Stimulated activated effector memory CD8-positive, alpha-beta T cell treated with anti-CD3 and anti-CD28 coated beads, Interleukin-12 subunit alpha, Interleukin-12 subunit beta, amount 100 ng/mL, for 72 hours (primary cell): ENCODE data around the gene RFNG.

Source experiments
- ATAC-seq: fragments of 150-1000 bp; cut with Tn5 transposase; 2 replicates; pipeline ENCODE4 v1.10.0; 2021
- DNase-seq, 2 donors: peaks; one replicate each; pipeline ENCODE4 v3.0.0; 2021 to 2022; ENCODE audit warnings: low spot score in 2 of 2
- H3K27ac Mint-ChIP-seq: one replicate; pipeline ENCODE4 v1.8.0; 2022; ENCODE audit warnings: mild to moderate bottlenecking, mixed read lengths
- H3K36me3 Mint-ChIP-seq: one replicate; pipeline ENCODE4 v1.8.0; 2022; ENCODE audit warnings: mild to moderate bottlenecking, mixed read lengths
- H3K4me1 Mint-ChIP-seq: one replicate; pipeline ENCODE4 v1.8.0; 2022; ENCODE audit warnings: mixed read lengths
- H3K4me3 Mint-ChIP-seq: one replicate; pipeline ENCODE4 v1.8.0; 2022; ENCODE audit warnings: mild to moderate bottlenecking, mixed read lengths
- H3K9me3 Mint-ChIP-seq: one replicate; pipeline ENCODE4 v1.8.0; 2022; ENCODE audit warnings: mixed read lengths

RFNG gene

DNA sequence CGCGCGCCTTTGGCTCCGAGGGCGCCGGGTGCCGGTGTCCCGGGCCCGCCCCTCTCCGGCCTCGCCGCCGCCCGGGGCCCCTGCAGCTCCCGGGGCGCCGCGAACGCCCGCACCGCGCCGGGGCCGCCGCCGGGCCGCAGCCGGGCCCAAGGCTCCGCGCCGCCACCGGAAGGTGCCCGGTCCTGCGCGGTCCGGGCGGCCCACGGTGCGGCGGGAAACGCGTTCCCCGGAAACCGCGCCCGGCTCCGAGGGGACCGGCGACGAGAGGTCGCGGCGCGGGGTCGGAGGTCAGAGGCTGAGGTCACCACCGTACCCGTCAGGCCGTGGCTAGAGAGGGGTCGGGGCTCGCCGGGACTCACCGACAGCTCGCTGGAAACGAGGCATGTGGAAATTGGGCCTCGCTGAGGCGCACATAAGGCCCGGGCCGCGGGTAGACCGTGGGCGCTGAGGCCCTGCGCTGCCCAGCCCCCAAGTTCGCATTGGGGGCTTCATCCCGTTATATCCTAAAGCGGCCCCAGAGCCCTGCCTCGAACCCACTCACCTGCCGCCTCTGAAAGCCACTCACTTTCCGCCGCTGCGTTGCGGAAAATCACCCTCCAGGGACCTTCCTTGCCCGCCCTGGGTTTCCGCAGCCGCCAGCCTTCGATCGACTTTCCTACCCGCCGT, 14.2 kb upstream of the RFNG start, which contains the start of gene DUS1L:
Gene DUS1L (minus strand): TSS at position 167 of the 666 bp plus-strand sequence. CDS start 745 bp downstream, outside the sequence.
- Mint-ChIP-seq H3K9me3 (no peaks in the 10 kb centered on the region), H3K36me3 (peaks cover 11% of the 10 kb centered on the region), H3K4me1 (peaks cover 15% of the 10 kb centered on the region), H3K4me3 (peak within 1 kb of the TSS; percentile 76), H3K27ac (peak within 1 kb of the TSS; percentile 93)
- DNase-seq = peak; percentile 79 to 89
- peak; percentile 92 for ATAC-seq

DNA sequence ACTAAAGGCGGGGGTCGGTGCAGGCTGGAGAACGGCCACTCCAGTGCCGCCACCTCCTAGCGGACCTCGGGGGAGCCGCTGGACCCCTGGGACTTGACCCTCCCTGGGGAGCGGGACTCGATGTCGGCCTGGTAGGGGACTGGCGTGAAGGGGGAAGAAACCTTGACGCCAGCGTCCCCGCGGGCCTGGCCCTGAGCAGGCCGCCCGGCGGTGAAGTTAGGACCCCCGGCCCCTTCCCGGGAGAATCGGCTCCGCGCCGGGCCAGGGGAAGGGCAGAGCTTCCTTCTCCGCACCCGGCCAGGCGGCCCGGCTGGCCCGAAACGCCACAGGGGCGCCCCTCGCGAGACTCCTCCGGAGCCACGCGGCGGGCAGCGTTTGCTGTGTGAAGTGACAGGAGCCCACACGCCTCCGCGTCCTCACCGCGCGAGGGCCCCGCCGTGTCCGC, 13.6 kb upstream of the RFNG start:
- peak; percentile 72 for ATAC-seq
- Mint-ChIP-seq H3K36me3 (peaks cover 17% of the 10 kb centered on the region), H3K27ac (peak overlapping the region; percentile 93), H3K4me3 (peak overlapping the region; percentile 76), H3K4me1 (peaks cover 15% of the 10 kb centered on the region), H3K9me3 (no peaks in the 10 kb centered on the region)
- peak in 1 of 2 donors; percentile 69 for DNase-seq

DNA sequence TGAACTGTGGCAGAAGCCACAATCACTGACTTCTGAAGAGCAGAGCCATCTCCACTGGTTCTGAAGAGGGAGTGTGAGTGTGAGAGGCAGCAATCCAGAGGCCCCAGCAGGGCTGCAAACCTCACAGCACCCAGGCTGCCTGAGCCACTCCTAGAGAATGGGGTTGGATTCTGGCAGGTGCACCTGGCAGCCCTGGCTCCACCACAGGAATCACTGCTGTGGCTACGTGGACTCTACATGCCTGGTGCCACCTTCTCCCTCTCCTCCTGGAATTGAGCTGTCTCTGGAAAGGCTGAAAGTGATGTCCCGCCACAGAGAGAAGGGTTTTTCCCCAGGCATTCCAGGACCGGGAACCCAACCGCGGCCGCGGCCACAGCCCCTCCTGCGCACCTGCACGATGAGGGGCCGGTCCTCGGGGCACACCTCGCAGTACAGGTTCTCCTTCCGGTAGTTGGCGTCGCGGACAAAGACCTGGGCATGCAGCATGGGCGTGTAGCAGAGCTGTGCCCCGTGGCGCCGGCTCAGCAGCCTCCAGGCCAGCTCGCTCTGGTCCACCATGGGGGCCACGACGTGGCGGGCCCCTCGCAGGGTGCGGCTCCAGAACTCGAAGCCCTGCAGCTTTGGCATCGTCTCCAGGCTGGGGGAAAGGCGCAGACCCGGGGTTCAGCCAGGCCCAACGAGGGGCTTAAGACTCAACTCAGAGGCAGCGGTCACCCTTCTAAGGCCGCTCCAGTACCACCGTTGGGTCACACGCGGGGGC, 13.0 kb upstream of the RFNG start:
- Mint-ChIP-seq H3K4me3 (peak overlapping the region; percentile 76), H3K4me1 (peaks cover 15% of the 10 kb centered on the region), H3K36me3 (peaks cover 23% of the 10 kb centered on the region), H3K27ac (peak overlapping the region; percentile 65), H3K9me3 (no peaks in the 10 kb centered on the region)
- DNase-seq = no peak
- no peak for ATAC-seq

DNA sequence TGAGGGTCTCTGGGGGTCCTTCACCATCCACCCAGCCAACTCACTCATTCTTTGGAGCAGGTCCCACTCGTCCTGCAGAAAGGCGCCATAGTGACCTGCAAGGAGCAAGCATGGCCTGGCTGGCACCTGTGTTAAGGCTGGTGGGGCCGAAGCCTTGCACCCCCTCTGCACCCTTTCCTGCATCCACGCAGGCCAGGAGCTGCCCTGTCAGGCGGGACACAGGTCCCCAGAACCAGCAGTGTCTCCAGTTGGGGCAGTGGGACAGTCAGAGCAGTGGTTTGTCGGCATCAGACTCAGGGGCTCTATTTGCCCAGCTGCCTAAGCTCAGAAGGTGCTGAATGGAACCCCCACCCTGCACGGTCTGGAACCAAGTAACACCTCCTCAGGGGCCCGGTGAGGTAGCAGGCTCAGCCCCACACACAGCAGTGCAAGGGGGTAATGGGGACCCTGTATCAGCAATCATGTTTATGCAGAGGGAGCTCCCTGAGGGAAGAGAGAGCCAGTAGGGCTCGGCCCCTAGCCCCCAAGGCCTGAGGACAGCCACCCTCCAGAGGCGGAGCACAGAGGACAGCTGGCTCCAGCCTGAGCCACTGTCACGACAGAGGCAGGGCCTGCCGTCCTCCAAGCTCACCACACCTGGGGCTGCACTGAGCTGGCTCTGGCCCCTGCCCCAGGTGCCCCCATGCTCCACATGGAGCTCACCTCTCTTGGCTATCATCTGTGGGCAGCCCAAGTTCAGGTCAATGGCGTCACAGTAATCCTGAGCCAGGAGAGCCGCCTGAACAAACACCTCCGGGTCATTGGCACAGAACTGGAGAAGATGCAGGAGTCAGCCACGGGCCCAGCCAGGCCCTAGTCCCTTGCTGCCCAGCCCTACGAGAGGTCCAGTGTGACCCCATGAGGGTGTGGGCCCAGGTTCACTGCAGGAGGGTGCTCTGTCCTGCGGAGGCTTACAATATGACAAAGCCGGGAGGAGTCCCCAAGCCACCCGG, 12.1 kb upstream of the RFNG start:
- Mint-ChIP-seq H3K9me3 (no peaks in the 10 kb centered on the region), H3K4me3 (peak overlapping the region; percentile 76), H3K27ac (peak overlapping the region; percentile 65), H3K4me1 (peaks cover 15% of the 10 kb centered on the region), H3K36me3 (peaks cover 23% of the 10 kb centered on the region)
- ATAC-seq (no peak), DNase-seq (no peak)

DNA sequence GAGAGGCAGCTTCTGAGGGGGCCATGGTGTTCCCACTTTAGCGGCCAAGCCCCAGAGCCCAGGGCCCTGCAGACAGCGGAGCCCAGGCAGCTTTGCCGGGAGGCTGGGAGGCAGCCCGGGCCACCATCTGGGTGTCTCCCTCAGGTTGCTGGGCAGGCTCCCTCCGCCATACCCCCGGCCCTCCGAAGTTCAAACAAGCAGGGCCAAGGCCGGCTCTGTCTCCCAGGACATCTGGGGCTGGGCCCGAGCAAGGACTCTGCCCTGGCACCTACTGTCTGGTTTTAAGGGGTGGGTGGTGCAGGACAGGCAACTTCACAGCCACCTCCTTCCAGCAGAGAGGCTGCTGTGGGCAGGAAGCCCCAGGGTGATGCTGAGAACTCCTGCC, 11.4 kb upstream of the RFNG start:
- Mint-ChIP-seq H3K4me1 (peaks cover 15% of the 10 kb centered on the region), H3K36me3 (peaks cover 26% of the 10 kb centered on the region), H3K27ac (peak overlapping the region; percentile 37), H3K9me3 (no peaks in the 10 kb centered on the region), H3K4me3 (no peak overlapping the region)
- ATAC-seq = no peak
- no peak for DNase-seq

DNA sequence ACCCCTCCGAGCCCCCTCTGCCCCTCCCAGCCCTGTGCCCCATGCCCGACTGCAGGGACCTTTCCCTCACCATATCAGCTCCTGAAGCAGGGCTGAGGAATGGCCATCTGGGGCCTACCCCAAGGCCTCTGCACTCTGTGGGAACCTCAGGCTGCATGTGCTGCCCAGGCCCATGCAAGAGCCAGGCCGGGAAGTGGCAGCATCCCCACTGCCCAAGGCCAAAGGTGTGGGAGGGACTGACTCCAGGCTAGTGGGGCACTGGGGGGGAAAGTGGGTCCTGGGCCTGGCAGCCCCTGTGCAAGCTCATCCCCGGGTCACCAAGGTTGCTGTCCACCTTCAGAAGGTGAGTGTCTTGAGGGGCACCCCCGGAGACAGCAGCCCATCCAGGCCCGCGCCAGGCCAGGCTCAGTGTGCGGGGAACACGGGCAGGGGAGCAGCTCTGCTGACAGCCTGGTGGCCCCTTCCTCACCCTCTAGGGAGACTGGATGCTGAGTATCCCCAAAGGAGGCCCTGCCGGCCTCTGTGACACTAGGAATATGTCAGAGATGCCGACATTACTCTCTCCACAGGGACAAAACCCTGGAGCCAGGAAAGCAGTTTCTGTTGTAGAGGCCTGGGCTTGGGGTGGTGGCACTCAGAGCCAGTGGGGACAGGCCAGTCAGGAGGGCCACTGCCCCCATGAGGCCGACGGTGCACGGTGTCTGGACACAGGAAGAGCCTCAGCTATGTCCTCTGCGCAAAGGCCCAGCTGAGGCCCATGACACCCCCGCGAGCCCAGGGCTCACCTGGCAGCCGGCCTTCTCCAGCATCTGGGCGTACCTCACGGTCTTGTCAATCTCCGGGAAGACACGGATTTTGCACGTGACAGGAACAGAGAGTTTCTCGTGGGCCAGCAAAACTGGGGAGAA, 10.7 kb upstream of the RFNG start:
- Mint-ChIP-seq H3K9me3 (no peaks in the 10 kb centered on the region), H3K4me3 (no peak overlapping the region), H3K4me1 (peaks cover 15% of the 10 kb centered on the region), H3K36me3 (peaks cover 32% of the 10 kb centered on the region), H3K27ac (peak overlapping the region; percentile 37)
- no peak for ATAC-seq
- no peak for DNase-seq

DNA sequence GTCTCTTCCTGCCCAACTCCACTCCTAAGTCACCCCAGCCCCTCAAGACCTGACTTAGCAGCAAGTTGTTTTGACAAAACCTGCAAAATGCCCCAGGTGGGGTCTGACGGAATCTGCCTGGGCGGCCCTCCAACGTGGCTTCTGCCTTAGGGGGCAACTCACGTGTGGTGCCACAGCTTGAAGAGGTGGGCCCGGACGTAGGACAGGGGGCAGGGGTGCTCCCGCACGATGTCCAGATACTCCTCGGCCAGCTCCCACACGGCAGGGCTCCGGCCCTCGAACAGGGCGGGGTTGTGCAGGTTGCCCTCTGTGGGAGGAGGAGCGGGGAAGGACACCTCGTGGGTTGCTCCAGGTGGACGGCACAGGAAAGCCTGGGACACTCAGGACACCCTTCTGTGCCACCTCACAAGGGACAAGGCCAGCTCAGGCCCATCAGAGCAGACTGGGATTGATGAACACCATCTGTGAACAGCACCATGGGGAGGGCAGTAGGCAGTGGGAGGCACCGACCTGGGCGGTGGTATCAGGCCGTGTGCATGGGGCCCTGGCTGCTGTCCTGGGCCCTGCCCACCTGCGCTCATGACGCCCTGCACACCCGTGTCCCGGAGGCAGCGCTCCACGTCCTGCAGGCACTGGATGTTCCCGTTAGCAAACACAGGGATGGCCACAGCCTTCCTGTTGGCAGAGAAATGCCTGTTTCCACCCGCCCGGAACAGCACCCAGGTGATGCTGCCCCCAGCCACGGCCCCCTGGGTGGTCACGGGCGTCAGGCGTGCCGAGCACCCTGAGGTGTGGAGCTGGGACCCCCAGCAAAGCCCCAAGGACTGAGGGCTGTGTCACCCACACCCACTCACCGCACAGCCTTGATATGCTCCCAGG, 9.7 kb upstream of the RFNG start:
- Mint-ChIP-seq H3K36me3 (peaks cover 32% of the 10 kb centered on the region), H3K27ac (no peak overlapping the region), H3K9me3 (no peaks in the 10 kb centered on the region), H3K4me1 (peaks cover 13% of the 10 kb centered on the region), H3K4me3 (no peak overlapping the region)
- DNase-seq = no peak
- no peak for ATAC-seq

DNA sequence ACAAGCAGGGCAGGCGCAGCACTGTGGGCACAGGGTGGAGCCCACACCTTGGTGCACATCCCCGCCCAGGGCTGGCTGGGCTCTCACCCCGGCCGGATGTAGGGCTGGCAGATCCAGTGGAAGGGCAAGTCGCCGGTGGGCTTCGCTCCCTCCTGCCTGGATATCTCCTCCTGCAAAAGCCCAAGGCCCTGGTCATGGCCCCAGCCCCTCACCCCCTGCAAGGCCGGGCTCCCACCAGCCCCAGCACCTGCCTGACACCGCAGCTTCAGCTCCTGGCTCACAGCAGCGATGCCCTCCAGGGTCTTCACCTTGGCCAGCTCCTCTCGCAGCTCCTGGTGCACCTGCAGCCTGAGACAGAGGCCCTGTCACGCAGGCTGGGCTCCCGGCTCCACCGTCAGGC, 9.0 kb upstream of the RFNG start:
- no peak for DNase-seq
- peaks cover 10% of the 10 kb centered on the region for H3K4me1 Mint-ChIP-seq
- H3K27ac Mint-ChIP-seq = no peak overlapping the region
- no peak for ATAC-seq
- H3K4me3 Mint-ChIP-seq = no peak overlapping the region
- no peaks in the 10 kb centered on the region for H3K9me3 Mint-ChIP-seq
- H3K36me3 Mint-ChIP-seq = peaks cover 32% of the 10 kb centered on the region

DNA sequence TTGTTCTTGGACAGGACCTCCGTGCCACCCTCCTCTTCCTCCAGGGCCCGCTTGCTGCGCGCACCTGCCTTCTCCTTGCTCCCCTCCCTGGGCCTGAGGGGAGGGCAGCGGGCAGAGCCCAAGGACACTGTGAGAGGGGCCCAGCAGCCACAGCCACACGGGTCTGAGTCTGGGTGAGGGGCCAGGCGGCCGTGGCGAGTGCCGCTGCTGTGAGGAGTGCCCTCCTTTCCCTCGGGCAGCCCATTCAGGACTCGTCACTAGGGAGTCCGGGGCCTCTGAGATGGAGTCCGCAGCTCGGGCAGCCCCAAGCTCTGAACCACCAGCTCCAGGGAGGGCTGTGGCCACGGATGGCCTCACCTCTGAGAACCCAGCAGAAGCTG, 8.4 kb upstream of the RFNG start:
- Mint-ChIP-seq H3K36me3 (peaks cover 35% of the 10 kb centered on the region), H3K9me3 (no peaks in the 10 kb centered on the region), H3K4me1 (peaks cover 13% of the 10 kb centered on the region), H3K4me3 (no peak overlapping the region), H3K27ac (no peak overlapping the region)
- ATAC-seq (no peak), DNase-seq (no peak)

DNA sequence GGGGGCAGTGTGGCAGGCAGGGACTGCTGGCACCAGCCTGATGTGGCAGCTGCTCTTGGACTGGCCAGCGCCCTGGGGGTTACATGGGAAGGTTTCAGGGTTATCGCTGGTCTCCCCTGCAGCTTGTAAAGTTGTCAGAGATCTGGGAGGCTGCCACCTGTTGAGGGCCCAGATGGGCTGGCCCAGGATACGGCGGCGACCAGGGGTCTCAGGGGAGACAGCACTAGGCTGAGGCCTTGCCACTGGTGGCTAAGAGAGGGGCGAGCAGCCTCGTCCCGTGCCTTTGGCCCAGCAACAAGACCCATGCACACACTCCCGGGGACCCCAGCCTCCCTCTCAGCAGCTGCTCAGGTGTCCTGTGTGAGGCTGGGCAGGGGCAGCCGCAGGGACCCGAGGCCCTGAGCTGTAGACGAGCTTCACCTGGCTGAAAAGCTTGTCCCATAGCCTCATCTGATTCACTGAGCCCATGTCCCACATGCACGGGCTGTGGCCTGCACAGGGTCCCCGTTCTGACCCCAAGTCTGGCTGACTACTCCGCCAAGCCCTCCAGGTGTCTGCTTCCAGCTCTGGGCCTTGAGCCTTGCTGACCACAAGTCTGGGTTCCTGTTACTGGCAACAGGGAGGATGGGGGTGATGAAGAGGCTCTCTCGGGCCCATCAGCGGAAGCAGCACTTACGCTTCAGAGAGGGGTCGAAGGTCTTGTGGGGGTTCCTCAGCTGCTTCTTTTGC, 7.8 kb upstream of the RFNG start:
- Mint-ChIP-seq H3K4me3 (no peak overlapping the region), H3K27ac (peak overlapping the region; percentile 60), H3K36me3 (peaks cover 38% of the 10 kb centered on the region), H3K9me3 (no peaks in the 10 kb centered on the region), H3K4me1 (peaks cover 13% of the 10 kb centered on the region)
- ATAC-seq (no peak), DNase-seq (no peak)

DNA sequence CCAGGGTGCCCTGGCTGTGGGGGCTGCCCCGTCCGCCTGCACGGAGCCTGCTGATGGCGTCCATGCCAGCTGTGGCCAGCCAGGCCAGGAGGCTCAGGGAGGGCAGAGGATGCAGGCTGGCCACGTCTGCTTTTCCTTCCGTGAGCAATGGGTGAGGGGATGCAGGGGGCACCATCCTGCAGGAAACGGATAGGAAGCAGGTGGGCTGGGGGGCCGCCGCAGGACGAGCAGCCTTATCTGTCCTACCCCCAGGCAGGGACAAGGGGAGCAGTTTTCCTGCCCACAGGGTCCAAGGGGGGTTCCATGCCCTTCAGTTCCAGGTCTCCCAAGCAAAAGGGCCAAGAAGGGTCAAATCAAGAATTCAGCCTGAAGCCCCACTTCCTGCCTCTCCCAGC, 7.2 kb upstream of the RFNG start:
- ATAC-seq (no peak), DNase-seq (no peak)
- H3K4me1 Mint-ChIP-seq = peaks cover 8% of the 10 kb centered on the region
- H3K27ac Mint-ChIP-seq = peak overlapping the region; percentile 60
- no peak overlapping the region for H3K4me3 Mint-ChIP-seq
- H3K9me3 Mint-ChIP-seq = no peaks in the 10 kb centered on the region
- H3K36me3 Mint-ChIP-seq = peaks cover 38% of the 10 kb centered on the region

DNA sequence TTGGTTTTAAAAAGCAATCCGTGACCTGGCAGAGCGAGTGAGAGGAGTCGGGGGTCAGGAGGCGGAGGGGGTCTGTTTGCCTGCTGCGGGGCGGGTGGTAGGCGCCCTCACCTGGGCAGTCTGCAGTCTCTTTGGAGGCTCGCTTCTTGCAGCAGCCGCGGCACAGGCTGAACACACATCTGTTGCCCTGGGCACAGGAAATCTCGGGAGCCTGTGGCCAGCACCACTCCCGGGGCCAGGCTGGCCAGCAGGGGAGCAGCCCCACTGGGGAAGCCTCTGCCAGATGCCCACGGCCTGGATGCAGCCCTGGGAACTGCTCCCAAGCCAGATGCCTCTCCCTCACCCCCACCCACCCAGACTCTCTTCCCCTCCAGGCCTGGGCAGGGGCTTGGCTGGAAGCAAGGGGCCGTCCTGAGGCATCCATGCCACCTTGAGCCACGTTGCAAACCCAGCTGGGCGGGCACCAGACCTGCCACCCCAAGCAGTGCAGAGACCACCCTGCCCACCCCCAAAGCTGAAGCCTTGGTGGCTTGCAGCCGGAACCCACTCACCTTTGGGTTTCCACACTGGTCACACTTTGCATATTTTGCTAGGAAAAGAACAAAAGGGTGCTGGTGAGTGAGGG, 6.7 kb upstream of the RFNG start:
- Mint-ChIP-seq H3K27ac (peak overlapping the region; percentile 80), H3K36me3 (peaks cover 38% of the 10 kb centered on the region), H3K4me3 (no peak overlapping the region), H3K9me3 (no peaks in the 10 kb centered on the region), H3K4me1 (peaks cover 10% of the 10 kb centered on the region)
- ATAC-seq (no peak), DNase-seq (no peak)
